ENCODE data around the gene KCNMA1.

KCNMA1 gene

DNA sequence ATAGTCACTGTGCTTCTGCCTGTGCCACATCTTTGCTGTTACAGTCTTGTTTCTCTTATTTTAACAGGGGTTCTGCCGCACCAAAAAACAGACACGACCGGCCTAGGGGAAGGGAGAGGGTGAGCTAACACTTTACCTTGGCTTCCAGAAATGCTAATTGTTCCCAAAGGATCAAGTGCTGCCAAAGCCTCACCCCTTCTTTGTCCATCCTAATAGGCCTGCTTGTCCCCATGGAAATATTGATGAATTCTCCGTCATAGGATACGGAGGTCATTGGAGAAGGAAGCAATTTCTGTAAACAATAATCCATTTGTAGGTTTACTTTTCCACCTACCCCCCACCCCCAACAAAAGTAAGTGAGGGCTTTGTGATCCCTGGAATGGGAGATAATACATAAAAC is 567.3 kb downstream of the KCNMA1 start:
- TF ChIP-seq, protein P1, sequence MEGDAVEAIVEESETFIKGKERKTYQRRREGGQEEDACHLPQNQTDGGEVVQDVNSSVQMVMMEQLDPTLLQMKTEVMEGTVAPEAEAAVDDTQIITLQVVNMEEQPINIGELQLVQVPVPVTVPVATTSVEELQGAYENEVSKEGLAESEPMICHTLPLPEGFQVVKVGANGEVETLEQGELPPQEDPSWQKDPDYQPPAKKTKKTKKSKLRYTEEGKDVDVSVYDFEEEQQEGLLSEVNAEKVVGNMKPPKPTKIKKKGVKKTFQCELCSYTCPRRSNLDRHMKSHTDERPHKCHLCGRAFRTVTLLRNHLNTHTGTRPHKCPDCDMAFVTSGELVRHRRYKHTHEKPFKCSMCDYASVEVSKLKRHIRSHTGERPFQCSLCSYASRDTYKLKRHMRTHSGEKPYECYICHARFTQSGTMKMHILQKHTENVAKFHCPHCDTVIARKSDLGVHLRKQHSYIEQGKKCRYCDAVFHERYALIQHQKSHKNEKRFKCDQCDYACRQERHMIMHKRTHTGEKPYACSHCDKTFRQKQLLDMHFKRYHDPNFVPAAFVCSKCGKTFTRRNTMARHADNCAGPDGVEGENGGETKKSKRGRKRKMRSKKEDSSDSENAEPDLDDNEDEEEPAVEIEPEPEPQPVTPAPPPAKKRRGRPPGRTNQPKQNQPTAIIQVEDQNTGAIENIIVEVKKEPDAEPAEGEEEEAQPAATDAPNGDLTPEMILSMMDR (IDR thresholded peaks at IDR 0.05; ENCODE audit: low read depth, low read length): no peak
- no peak overlapping the region for H3K4me3 ChIP-seq (ENCODE audit: low read depth, low read length)

DNA sequence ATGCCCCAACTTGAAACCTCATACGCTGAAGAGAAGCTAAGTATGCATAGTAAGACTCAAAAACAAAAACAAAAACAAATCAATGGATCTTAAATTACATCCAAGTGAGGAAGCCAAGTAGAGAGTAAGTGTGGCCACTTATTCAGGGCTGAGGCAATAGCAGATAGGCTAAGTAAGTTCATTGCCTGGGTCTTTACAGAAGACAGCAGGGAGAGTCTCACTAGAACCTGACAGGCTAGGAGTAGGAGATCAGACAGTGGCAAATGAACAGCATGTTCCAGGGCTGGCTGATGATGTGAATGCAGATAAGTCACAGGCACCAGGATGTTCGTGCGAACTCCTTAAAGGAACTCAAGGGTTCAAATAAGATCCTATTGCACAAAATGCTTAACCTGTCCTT is 568.6 kb downstream of the KCNMA1 start:
- TF ChIP-seq, protein P1 (IDR thresholded peaks at IDR 0.05; ENCODE audit: low read depth, low read length): no peak
- H3K4me3 ChIP-seq (ENCODE audit: low read depth, low read length): no peak overlapping the region

DNA sequence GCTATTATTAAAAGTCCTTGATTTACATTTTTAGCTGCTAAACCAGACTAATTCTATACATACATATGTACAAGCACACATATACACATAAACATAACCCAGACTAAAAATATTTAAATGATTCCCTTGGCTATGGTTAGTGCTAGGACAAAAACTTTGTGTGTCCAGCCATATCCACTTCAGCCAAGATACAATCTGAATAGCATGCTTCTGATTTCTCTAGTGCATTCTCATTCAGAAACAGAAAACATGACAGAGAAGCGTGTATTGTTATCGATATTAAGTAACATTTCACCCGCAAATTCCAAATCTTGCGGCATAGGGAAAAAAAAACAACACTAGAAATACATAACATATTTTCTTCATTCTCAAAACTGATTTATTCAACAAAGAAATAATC is 569.3 kb downstream of the KCNMA1 start:
- TF ChIP-seq, protein P1 (IDR thresholded peaks at IDR 0.05; ENCODE audit: low read depth, low read length): no peak

DNA sequence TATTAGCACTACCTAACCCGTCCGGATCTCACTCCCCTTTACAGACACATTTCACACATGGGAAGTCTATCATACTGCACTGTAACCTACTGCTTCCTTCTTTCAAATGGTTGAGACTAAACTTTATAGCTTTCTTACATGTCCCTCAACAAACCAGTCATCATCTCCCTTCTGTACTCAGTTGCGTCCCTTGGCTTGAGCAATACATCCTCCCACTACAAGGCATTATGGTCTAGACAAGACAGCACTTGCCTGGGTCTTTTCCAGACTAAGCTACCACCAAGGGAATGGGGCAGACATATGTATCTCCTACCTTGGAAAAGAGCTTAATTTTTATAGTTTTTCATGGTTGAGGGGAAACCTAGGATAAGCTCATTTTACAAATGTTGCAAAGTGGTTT is 575.2 kb downstream of the KCNMA1 start:
- H3K4me3 ChIP-seq (ENCODE audit: low read depth, low read length): no peak overlapping the region
- TF ChIP-seq, protein P1 (IDR thresholded peaks at IDR 0.05; ENCODE audit: low read depth, low read length): no peak

More for the DNA sequence above, 569.3 kb downstream of the KCNMA1 start:
- no peak overlapping the region for H3K4me3 ChIP-seq (ENCODE audit: low read depth, low read length)

- no peak overlapping the region for H3K4me3 ChIP-seq (ENCODE audit: low read depth, low read length)
- TF ChIP-seq, protein P1 (IDR thresholded peaks at IDR 0.05; ENCODE audit: low read depth, low read length): no peak
Observed at GRCh38 chr10:77060913-77061312, 576.7 kb downstream of the KCNMA1 start.

- TF ChIP-seq, protein P1 (IDR thresholded peaks at IDR 0.05; ENCODE audit: low read depth, low read length): no peak
- H3K4me3 ChIP-seq (ENCODE audit: low read depth, low read length): no peak overlapping the region
Observed at GRCh38 chr10:77056650-77057049, 581.0 kb downstream of the KCNMA1 start.

DNA sequence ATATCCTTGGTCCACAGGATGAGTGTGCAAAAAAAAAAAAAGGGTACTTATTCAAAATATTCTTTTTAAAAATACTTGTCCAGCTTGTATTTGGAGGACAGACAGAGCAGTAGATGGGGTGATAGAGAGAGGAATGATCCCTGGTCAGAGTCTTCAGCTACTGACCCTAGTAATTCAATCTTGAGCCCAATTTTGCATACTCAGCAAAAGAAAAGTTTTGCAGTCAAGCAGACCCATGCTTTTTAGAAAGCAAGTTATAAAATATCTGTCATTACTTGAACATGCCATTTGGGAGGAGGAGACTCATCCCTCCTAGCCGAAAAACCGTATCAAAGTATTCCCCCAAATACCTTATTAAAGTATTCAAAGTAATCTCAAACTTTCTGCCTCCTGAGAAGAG is 585.0 kb downstream of the KCNMA1 start:
- H3K4me3 ChIP-seq (ENCODE audit: low read depth, low read length): no peak overlapping the region
- TF ChIP-seq, protein P1 (IDR thresholded peaks at IDR 0.05; ENCODE audit: low read depth, low read length): no peak
